WI38 (cell line): Measurements from ENCODE around the gene TMEM220.
A peak's percentile ranks its signal among the peaks of the same experiment; 100 is the strongest.

Experiments used
- H3K4me3 ChIP-seq: 2 replicates; pipeline ENCODE4 v1.5.1; 2011; ENCODE audit warnings: low read depth, mild to moderate bottlenecking, control low read depth, low read length
- TF ChIP-seq, protein P1 (sequence below): IDR thresholded peaks from 2 replicates; pipeline ENCODE4 v1.5.1; 2012; ENCODE audit warnings: low read depth, mild to moderate bottlenecking, control low read depth, low read length

Gene TMEM220

DNA sequence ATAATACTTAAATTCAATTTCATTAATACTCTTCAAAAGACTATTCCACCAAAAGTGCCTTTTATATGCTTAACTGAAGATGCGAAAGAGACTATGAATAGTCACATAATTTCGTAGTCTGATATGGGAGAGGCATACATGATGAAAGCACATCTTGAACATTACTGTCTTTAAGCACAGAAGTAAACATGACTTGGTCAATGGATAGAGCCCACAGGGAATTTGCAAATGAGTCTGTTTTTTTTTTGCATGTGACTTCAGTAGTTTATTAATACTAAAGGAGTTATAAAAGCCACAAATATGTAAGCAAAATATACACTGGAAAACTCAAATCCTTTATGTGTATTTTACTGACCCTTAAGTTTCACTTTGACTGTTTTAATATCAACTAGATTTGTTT lies 16.5 kb downstream of the TMEM220 start:
- H3K4me3 ChIP-seq: no peak overlapping the region
- TF ChIP-seq, protein P1, sequence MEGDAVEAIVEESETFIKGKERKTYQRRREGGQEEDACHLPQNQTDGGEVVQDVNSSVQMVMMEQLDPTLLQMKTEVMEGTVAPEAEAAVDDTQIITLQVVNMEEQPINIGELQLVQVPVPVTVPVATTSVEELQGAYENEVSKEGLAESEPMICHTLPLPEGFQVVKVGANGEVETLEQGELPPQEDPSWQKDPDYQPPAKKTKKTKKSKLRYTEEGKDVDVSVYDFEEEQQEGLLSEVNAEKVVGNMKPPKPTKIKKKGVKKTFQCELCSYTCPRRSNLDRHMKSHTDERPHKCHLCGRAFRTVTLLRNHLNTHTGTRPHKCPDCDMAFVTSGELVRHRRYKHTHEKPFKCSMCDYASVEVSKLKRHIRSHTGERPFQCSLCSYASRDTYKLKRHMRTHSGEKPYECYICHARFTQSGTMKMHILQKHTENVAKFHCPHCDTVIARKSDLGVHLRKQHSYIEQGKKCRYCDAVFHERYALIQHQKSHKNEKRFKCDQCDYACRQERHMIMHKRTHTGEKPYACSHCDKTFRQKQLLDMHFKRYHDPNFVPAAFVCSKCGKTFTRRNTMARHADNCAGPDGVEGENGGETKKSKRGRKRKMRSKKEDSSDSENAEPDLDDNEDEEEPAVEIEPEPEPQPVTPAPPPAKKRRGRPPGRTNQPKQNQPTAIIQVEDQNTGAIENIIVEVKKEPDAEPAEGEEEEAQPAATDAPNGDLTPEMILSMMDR: no peak

DNA sequence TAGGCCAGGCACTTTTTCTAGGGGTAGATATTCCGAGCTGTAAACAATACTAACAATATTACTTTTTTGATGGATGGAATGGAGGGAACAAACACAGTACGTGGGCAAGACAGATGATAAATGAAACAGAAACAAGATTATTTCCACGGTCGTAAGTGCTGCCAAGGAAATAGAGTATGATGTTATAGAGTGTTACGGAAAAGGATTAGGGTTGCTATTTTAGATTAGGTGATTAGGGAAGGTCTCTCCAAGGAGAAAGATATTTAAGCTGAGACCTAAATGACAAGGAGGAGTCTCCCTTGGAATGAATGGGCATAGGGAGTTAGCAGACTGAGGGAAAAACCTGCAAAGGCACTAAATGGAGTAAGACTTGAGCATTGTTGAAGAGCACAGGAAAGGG lies 24.1 kb downstream of the TMEM220 start:
- H3K4me3 ChIP-seq: no peak overlapping the region

DNA sequence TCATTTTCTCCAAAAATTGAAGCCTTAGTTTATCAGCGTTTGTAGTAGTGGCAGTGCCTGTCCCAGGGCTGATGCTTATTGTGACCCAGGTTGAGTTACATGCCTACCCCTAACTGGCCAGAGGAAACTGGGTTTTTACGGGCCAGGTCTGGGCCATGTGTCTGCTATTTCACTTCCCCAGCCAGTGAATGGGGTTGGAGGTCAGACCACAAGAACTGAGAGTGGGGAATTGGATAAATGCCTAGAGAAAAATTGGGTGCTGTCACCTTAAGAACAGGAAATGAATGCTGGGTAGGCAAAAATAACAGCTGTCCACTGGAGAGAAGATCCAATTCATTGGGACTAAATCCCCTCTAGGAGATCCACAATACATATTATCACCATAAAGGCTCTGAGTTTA lies 27.2 kb downstream of the TMEM220 start:
- TF ChIP-seq, protein P1: no peak
- no peak overlapping the region for H3K4me3 ChIP-seq

More for the DNA sequence above, 24.1 kb downstream of the TMEM220 start:
- TF ChIP-seq, protein P1: no peak

DNA sequence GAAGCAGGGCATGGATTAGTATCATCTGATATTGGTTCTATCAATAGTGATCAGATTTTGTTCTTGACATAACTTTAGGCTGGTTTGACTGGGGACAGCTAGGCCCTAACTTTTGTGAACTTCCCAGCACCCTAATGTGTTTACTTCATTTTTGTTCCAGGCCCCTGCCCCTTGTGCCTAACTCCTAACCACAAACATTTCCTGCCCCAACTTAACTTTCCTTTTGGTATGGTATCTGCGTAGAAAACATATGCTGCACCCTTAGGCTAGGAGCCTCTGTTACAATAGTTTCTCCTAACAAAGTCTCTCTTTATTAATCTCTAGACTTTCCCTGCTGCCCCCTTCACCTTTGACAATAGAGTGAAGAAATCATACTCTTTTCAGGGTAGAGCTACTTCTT lies 30.0 kb downstream of the TMEM220 start:
- H3K4me3 ChIP-seq: no peak overlapping the region
- TF ChIP-seq, protein P1: no peak

DNA sequence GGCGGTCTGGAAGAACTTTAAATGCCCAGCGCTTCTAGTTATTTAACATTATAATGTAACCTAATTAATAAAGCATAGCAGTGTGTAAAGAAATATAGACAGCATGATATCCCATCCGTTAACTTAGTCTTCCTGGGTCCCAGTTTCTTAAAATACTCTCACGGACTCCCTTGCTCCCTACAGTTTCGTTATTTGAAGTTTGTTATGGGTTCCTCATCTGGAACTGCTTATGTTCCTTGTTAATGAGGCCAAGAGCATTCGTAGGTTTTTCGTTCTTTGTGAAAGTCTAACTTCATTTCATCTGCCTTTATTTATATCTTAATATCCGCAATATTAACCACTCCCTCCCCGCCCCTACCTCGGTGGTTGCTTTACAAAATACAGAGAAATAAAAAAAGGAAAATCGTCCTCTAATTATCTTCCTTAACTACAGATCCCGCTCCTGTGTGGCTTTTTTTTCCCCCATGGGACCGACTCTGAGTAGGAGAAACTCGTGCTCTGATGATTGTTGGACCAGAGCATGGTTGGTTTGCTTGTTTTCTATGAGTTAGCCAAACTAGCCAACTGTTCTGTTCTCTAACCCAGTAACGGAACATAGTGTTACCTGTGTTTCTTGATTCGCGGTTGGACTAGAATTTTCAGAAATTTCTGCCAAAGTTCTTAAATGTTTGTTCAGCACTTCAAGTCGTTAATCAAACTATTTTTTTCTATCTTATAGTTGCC lies 31.6 kb downstream of the TMEM220 start:
- TF ChIP-seq, protein P1: no peak

DNA sequence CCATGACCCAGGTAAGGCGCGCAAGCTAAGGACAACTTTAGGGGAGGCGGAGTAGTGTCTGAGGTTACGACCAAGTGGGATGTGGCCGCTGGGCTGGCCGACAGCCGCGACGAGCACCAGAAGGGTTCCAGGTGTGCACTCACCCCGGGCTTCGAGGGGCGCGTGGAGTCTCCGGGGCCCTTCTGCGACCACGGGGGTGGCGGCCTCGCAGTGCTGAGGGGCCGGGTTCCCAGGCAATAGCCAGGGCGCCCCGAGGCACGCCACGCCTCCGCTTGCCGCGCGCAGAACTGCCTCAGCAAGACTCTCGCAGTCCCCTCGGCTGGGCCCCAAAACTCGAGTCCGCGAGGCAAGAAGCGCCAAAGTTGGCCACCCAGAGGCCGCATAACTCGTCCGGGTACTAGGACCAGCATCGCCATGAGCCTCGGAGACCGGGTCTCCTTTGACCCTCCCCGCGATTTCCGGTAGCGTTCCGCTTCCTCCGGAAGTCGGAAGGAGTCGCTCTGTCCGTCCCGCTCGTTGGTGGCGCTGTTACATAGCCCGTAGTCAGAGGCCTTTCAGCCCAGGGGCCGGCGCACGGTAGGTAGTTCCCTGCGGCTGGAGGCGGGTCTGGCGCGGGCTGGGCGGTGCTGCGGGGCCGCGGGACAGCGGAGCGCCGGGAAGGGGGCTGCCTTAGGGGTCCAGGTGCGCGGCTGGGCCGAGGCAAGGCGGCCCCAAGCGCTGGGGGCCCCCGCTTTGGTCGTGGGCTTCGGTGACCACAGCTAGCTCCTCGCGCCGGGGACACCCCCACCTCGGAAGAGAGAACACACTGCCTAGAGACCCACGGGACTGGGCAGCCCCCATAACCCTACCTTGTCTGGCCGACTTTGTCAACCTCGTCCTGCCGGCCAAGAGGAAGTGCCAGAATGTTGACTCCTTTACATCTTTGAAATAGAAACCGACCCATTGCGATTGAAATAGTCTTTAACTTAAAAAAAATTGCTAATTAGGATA lies 32.4 kb downstream of the TMEM220 start, which contains the start of the genes ADPRM and SCO1:
Gene ADPRM (plus strand): TSS at position 503 of the 990 bp plus-strand sequence. CDS start 7,333 bp downstream, outside the sequence.
Gene SCO1 (minus strand): TSS at position 442 of the 990 bp plus-strand sequence. CDS start 26 bp downstream, at position 416.
- peak within 1 kb of the TSS; percentile 81 for H3K4me3 ChIP-seq
- TF ChIP-seq, protein P1: peak; percentile 34; the same call in 1 of the 2 replicates

More for the DNA sequence above, 31.6 kb downstream of the TMEM220 start:
- H3K4me3 ChIP-seq: peak overlapping the region; percentile 81

DNA sequence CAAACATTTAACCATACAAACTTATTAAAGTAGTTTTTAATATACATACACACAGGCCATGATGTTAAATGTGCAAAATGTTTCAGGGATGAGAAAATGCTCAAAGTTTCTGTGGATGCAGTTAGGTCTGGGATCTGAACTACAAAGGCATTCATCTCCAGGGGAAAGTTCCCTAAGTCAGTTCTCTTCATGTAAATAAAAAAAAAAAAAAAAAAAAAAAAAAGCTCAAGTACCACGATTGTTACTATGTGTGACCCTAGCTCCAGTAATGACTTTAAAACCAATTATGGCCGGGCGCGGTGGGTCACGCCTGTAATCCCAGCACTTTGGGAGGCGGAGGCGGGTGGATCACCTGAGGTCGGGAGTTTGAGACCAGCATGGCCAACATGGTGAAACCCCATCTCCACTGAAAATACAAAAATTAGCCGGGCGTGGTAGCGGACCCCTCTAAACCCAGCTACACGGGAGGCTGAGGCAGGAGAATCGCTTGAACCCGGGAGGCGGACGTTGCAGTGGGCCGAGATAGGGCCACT lies 33.9 kb downstream of the TMEM220 start:
- H3K4me3 ChIP-seq: peak overlapping the region; percentile 81
